Mucosa of descending colon (tissue), 3 donors: ENCODE measurements around the gene PXYLP1. TPM values are rescaled to one million over a fixed set of nuclear protein-coding genes. Genes with fewer than 3 reads are reported as not detected.
A peak's percentile ranks its signal among the peaks of the same experiment; 100 is the strongest.

Experiments used
- ATAC-seq: fragments of 200-7000 bp; cut with Tn5 transposase; one replicate; pipeline ENCODE4 v1.9.1; 2020; ENCODE audit warnings: mild to moderate bottlenecking, moderate library complexity
- DNase-seq, 3 donors: peaks; one replicate each; pipeline ENCODE4 v3.0.0-alpha.2; 2020
- H3K36me3 ChIP-seq: fragments of 200-600 bp; one replicate; pipeline ENCODE4 v1.8.0; 2021; ENCODE audit warnings: low read depth, mild to moderate bottlenecking
- H3K4me1 ChIP-seq: fragments of 200-600 bp; one replicate; pipeline ENCODE4 v1.8.0; 2021; ENCODE audit warnings: low read depth, mild to moderate bottlenecking
- H3K4me3 ChIP-seq: fragments of 200-600 bp; one replicate; pipeline ENCODE4 v1.8.0; 2021; ENCODE audit warnings: mild to moderate bottlenecking
- H3K9me3 ChIP-seq: fragments of 200-600 bp; one replicate; pipeline ENCODE4 v1.8.0; 2021; ENCODE audit warnings: mild to moderate bottlenecking
- intact Hi-C, 2 donors: fragments of 100-400 bp; cut with DNase I in 1 of 2; cut with micrococcal nuclease in 1 of 2; formaldehyde crosslinking; loops; one replicate each; pipeline versions ENCODE4 v1.11.0 to v1.11.1; 2022; cut with DNase I, micrococcal nuclease
- total RNA-seq, 3 donors: library from RNA; stranded (reverse); fragmentation: NEBNext Ultra II Directional in 2 of 3; extraction: Animal tissue kit (Norgen Biotek cat#: 25700) in 2 of 3; gene quantifications; one replicate each; pipeline versions ENCODE4 v1.2.1 to v1.2.4, GENCODE V29; 2021 to 2023
- TF ChIP-seq, protein P1 (sequence below): fragments of 200-600 bp; IDR thresholded peaks from one replicate; pipeline ENCODE4 v1.8.0; 2022; ENCODE audit warnings: antibody characterized with exemption, mild to moderate bottlenecking
- donor health status: DM: no; HTN: no; CAD: no; lungs with moderate emphysema.
- donor health status: DM: no; HTN: no; CAD: no.
- donor health status: DM: no; HTN: yes; CAD: no.

Gene PXYLP1
- total RNA-seq, 3 donors from 2014 or later = 9.9 to 13.7 (median 10.5) TPM

DNA sequence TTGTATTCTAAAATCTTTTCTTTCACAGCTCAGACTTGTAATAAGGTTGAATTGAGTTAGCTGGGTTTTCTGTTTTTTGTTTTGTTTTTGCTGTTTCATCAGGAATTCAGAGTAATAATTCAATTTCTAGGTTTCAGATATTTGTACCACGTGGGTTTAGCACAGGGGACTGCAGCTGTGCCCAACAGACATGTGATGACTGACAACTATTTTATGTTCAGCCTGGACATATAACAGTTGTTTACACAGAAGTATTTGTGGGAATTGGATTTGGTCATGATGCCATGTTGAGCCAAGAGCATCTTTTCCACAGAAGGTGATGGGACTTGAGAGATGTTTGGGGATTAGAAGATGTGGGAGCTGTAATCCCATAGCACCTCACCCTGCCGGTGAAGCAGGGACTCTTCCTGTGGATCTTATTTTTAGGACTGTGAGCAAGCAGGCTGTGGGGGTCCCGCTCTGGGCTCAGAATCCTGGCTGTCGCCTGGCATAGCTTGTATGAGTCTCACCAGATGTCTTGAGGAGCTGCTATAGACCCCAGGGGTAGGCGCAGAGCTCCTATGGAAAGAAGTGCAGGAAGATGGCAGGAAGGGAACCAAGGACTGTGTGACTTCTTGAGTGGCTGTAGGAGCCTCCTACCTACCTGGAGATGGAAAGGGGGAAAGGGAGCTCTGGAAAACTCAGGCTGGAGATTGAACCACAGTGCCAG is 23.7 kb downstream of the PXYLP1 start:
- no peaks in the 10 kb centered on the region for H3K36me3 ChIP-seq
- no peaks in the 10 kb centered on the region for H3K4me1 ChIP-seq
- intact Hi-C loops = no loop called here
- no peaks in the 10 kb centered on the region for H3K9me3 ChIP-seq
- H3K4me3 ChIP-seq = no peak overlapping the region
- TF ChIP-seq, protein P1, sequence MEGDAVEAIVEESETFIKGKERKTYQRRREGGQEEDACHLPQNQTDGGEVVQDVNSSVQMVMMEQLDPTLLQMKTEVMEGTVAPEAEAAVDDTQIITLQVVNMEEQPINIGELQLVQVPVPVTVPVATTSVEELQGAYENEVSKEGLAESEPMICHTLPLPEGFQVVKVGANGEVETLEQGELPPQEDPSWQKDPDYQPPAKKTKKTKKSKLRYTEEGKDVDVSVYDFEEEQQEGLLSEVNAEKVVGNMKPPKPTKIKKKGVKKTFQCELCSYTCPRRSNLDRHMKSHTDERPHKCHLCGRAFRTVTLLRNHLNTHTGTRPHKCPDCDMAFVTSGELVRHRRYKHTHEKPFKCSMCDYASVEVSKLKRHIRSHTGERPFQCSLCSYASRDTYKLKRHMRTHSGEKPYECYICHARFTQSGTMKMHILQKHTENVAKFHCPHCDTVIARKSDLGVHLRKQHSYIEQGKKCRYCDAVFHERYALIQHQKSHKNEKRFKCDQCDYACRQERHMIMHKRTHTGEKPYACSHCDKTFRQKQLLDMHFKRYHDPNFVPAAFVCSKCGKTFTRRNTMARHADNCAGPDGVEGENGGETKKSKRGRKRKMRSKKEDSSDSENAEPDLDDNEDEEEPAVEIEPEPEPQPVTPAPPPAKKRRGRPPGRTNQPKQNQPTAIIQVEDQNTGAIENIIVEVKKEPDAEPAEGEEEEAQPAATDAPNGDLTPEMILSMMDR = no peak
- no peak for ATAC-seq
- no peak for DNase-seq

DNA sequence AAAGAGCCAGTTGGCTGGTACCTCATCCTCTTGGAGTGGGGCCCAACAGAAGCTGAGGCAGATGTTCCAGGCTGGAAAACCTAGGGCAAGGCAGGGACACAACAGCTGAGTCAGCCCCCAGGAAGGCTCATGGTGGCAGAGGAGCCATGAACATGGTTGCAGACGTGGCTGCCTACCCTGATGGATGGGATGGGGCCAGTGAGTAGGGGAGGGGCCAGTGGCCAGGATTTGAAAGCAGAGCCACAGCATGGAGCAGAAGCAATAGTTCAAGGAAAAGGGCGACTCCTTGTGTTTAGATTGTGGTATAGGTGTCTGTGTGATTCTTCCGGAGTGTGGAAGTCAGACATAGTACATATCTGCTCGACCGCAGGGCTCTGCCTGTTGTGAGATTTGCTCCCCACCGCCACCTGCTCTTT is 24.2 kb downstream of the PXYLP1 start:
- H3K9me3 ChIP-seq = no peaks in the 10 kb centered on the region
- intact Hi-C loops = no loop called here
- TF ChIP-seq, protein P1 = no peak
- no peaks in the 10 kb centered on the region for H3K4me1 ChIP-seq
- no peaks in the 10 kb centered on the region for H3K36me3 ChIP-seq
- DNase-seq (no peak), ATAC-seq (peak; percentile 76)
- H3K4me3 ChIP-seq = no peak overlapping the region

DNA sequence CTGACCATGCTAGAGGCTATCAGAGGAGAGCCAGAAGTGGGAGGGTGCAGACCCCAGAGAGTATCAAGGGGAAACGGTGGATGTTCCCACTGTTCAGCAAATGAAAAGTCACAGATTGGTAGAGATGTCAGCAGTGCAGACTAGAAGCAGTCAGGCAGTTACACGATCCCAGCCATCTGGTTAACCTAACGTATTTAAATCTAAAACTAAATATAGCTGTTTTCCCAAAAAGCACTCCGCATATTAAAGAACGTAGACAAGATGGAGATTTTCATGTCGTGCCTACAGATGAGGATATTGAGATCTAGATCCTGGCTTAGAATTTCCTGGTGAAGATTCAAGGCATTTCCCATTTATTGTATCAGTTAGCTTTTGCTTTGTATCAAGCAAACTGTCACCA is 25.2 kb downstream of the PXYLP1 start:
- H3K4me3 ChIP-seq = no peak overlapping the region
- no peaks in the 10 kb centered on the region for H3K9me3 ChIP-seq
- ATAC-seq (no peak), DNase-seq (no peak)
- intact Hi-C loops = no loop called here
- TF ChIP-seq, protein P1 = no peak
- H3K36me3 ChIP-seq = no peaks in the 10 kb centered on the region
- H3K4me1 ChIP-seq = no peaks in the 10 kb centered on the region

DNA sequence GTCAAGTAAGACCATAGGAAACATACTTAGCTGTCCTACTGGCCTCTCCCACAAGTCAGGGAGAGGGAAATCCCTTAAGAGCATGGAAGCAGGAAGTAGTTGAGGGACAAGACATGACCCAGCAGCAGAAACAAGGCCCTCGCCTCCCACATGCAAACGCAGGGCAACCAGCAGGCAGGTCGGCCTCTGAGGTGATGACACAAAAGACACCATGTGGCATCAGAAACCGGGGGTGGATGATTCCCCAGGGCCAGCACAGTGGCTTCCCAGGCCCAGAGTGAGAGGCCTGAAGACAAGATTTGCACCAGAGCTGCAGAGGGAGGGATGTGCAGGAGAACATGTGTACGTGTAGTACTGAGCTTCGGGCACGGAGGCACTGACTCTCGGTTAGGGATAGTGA is 26.3 kb downstream of the PXYLP1 start:
- TF ChIP-seq, protein P1 = no peak
- no peak overlapping the region for H3K4me3 ChIP-seq
- no peaks in the 10 kb centered on the region for H3K4me1 ChIP-seq
- H3K36me3 ChIP-seq = no peaks in the 10 kb centered on the region
- ATAC-seq (no peak), DNase-seq (no peak)
- no peaks in the 10 kb centered on the region for H3K9me3 ChIP-seq
- intact Hi-C loops = no loop called here

DNA sequence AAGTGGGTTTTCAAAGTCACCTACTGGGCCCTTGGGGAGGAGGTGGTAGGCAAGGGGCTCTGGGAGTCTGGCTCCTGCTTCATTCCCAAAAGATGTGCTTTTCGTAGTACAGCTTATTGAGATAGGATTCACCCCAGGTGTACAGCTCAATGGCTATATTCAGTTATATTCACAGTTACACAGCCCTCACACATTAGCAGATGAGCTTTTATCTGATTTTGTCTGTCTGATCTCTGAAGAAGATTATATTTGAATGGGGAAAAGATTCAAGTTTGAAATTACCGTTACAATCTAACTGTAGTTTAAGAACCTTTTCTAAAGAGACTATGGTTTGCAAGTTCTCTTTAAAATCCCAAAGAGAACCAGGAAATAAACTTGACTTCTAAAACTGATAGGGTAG is 27.3 kb downstream of the PXYLP1 start:
- H3K4me3 ChIP-seq = no peak overlapping the region
- no peak for ATAC-seq
- no peak for DNase-seq
- TF ChIP-seq, protein P1 = no peak
- no peaks in the 10 kb centered on the region for H3K4me1 ChIP-seq
- H3K9me3 ChIP-seq = no peaks in the 10 kb centered on the region
- H3K36me3 ChIP-seq = no peaks in the 10 kb centered on the region
- intact Hi-C loops = no loop called here
